B cell (primary cell): Measurements from ENCODE around the gene TBXA2R. TPM values are rescaled to one million over a fixed set of nuclear protein-coding genes. Genes with fewer than 3 reads are reported as not detected.
A peak's percentile ranks its signal among the peaks of the same experiment; 100 is the strongest.

Experiments used
- ATAC-seq: fragments of 200-7000 bp; cut with Tn5 transposase; one replicate; pipeline ENCODE4 v1.10.0; 2021; ENCODE audit warnings: low read depth, mild to moderate bottlenecking, moderate number of reproducible peaks, moderate library complexity
- CTCF ChIA-PET: fragments of 350-600 bp; sonication (Branson Sonifier 250); formaldehyde crosslinking; loops from one replicate; lab custom pipeline; 2021; ENCODE audit warnings: antibody characterized with exemption, inconsistent platforms; lab: Charles Lee
- POLR2A ChIA-PET: fragments of 350-600 bp; sonication (Branson Sonifier 250); formaldehyde crosslinking; loops from one replicate; lab custom pipeline; 2021; ENCODE audit warnings: antibody characterized with exemption; lab: Charles Lee
- DNase-seq: peaks from one replicate; pipeline ENCODE4 v3.0.0; 2013
- H2AFZ ChIP-seq: 2 replicates; pipeline ENCODE4 v1.6.1; 2012; ENCODE audit warnings: mild to moderate bottlenecking, low read depth, low read length; ENCODE audit not compliant: insufficient read depth, poor library complexity, severe bottlenecking
- H3K27ac ChIP-seq, 2 donors: 1 replicate in 1 of 2; 2 replicates in 1 of 2; pipeline ENCODE4 v1.5.1; 2012 to 2013; ENCODE audit warnings: low read length in 2 of 2, mild to moderate bottlenecking in 2 of 2, moderate library complexity in 1 of 2
- H3K27me3 ChIP-seq, 4 experiments: fragments of 200-600 bp in 1 of 4; sonication (generic) in 1 of 4; replicated peaks in 1 of 4; 1 replicate in 2 of 4; 2 replicates in 2 of 4; pipeline versions ENCODE4 v1.6.1 to v1.7.0; 2013 to 2016; ENCODE audit warnings: low read length in 3 of 4, mild to moderate bottlenecking in 2 of 4, mixed read lengths in 1 of 4, moderate library complexity in 1 of 4; ENCODE audit not compliant: insufficient read depth in 4 of 4, control insufficient read depth in 3 of 4; ENCODE audit errors: control extremely low read depth in 1 of 4
- H3K36me3 ChIP-seq, 2 experiments: replicated peaks in 1 of 2; 1 replicate in 1 of 2; 2 replicates in 1 of 2; pipeline versions ENCODE4 v1.6.1 to v1.7.1; 2013; ENCODE audit warnings: low read length in 1 of 2; ENCODE audit not compliant: insufficient read depth in 2 of 2, control insufficient read depth in 1 of 2; ENCODE audit errors: control extremely low read depth in 1 of 2, extremely low read depth in 1 of 2
- H3K4me1 ChIP-seq, 2 donors: fragments of 200-600 bp in 1 of 2; sonication (generic) in 1 of 2; 1 replicate in 1 of 2; 2 replicates in 1 of 2; pipeline versions ENCODE4 v1.5.1 to v1.6.1; 2013 to 2017; ENCODE audit warnings: low read length in 2 of 2; ENCODE audit not compliant: control insufficient read depth in 2 of 2, insufficient read depth in 2 of 2
- H3K4me2 ChIP-seq: replicated peaks from 2 replicates; pipeline ENCODE3; 2012; ENCODE audit warnings: mild to moderate bottlenecking, low read depth, low read length; ENCODE audit not compliant: poor library complexity, severe bottlenecking
- H3K4me3 ChIP-seq, 5 experiments: fragments of 200-600 bp in 1 of 5; sonication (generic) in 1 of 5; 1 replicate in 3 of 5; 2 replicates in 2 of 5; pipeline versions ENCODE4 v1.5.1 to v1.7.0; 2011 to 2016; ENCODE audit warnings: low read length in 4 of 5, mild to moderate bottlenecking in 4 of 5, low read depth in 2 of 5, control low read depth in 1 of 5, moderate library complexity in 1 of 5; ENCODE audit not compliant: insufficient read depth in 1 of 5; ENCODE audit errors: control extremely low read depth in 1 of 5, extremely low read depth in 1 of 5
- H3K79me2 ChIP-seq: fragments of 200-600 bp; sonication (generic); one replicate; pipeline ENCODE4 v1.6.0; 2016; ENCODE audit warnings: low read length; ENCODE audit not compliant: control insufficient read depth, insufficient read depth
- H3K9ac ChIP-seq: fragments of 200-600 bp; sonication (generic); 2 replicates; pipeline ENCODE4 v1.6.1; 2017; ENCODE audit warnings: mild to moderate bottlenecking, low read length, moderate library complexity
- H3K9me3 ChIP-seq, 3 donors: one replicate each; pipeline versions ENCODE4 v1.6.1 to v1.7.1; 2013; ENCODE audit warnings: low read length in 2 of 3; ENCODE audit not compliant: control insufficient read depth in 2 of 3, insufficient read depth in 1 of 3; ENCODE audit errors: control extremely low read depth in 1 of 3
- H4K20me1 ChIP-seq: 2 replicates; pipeline ENCODE4 v1.6.0; 2012; ENCODE audit warnings: mild to moderate bottlenecking, low read length; ENCODE audit not compliant: insufficient read depth, control insufficient read depth, poor library complexity, severe bottlenecking
- H3K27ac Mint-ChIP-seq: one replicate; pipeline ENCODE4 v1.8.0; 2021; ENCODE audit warnings: mixed read lengths
- H3K27me3 Mint-ChIP-seq: one replicate; pipeline ENCODE4 v1.8.0; 2021; ENCODE audit warnings: mixed read lengths
- H3K4me1 Mint-ChIP-seq: one replicate; pipeline ENCODE4 v1.8.0; 2021; ENCODE audit warnings: mixed read lengths
- H3K4me3 Mint-ChIP-seq: one replicate; pipeline ENCODE4 v1.8.0; 2021; ENCODE audit warnings: mixed read lengths
- H3K9me3 Mint-ChIP-seq: one replicate; pipeline ENCODE4 v1.8.0; 2022; ENCODE audit warnings: mixed read lengths; ENCODE audit not compliant: insufficient read depth
- CTCF ChIP-seq: fragments of 200-600 bp; IDR thresholded peaks from one replicate; pipeline ENCODE4 v1.8.0; 2022; ENCODE audit warnings: antibody characterized with exemption, mild to moderate bottlenecking
- EZH2 ChIP-seq: IDR thresholded peaks from 2 replicates; pipeline ENCODE4 v1.6.1; 2012; ENCODE audit warnings: borderline replicate concordance, low read depth, mild to moderate bottlenecking, moderate library complexity, low read length; ENCODE audit not compliant: insufficient read depth, poor library complexity, severe bottlenecking
- WGBS: methylation state at CpG from one replicate; pipeline ENCODE4 v1.1.5; 2013; ENCODE audit warnings: missing lambda C conversion rate; ENCODE audit not compliant: insufficient coverage; 5-methylcytosine and 5-hydroxymethylcytosine counted together
- intact Hi-C: fragments of 100-400 bp; cut with micrococcal nuclease; formaldehyde crosslinking; loops from one replicate; pipeline ENCODE4 v1.10.0; 2022
- polyA plus RNA-seq: library from polyadenylated mRNA; depleted of rRNA; stranded (reverse); fragments of >200 nt; gene quantifications from 2 replicates; pipeline ENCODE4 v1.2.3, GENCODE V29; 2012
- total RNA-seq, 2 donors: library from RNA; stranded (reverse); fragments of 120-200 nt in 1 of 2; gene quantifications; 1 replicate in 1 of 2; 2 replicates in 1 of 2; pipeline versions ENCODE4 v1.2.3 to v1.2.4, GENCODE V29; 2013 to 2022

TBXA2R gene
- total and polyA plus RNA-seq, 2 donors (not counting 1 experiment from before 2014, with no cell fraction given): 3.9 to 7.9 TPM

GRCh38 chr19:3608750-3609322 lies 2.2 kb upstream of the TBXA2R start:
- no peak overlapping the region for H3K27ac ChIP-seq
- H3K79me2 ChIP-seq: peaks cover 7% of the 10 kb centered on the region
- H3K4me2 ChIP-seq: peak overlapping the region; percentile 25
- no peak for ATAC-seq
- no peak for DNase-seq
- TF ChIP-seq CTCF: no peak
- TF ChIP-seq EZH2: no peak
- POLR2A ChIA-PET: no interaction called here
- WGBS: 9% methylated on average over 15 of the region's 21 CpGs
- no peak overlapping the region for H3K9ac ChIP-seq
- CTCF ChIA-PET: interaction anchor here (0.6 to 1.9 kb wide), 6 partner anchors 10 to 154 kb away, joined by 3 to 9 read pairs (median 5); partner anchors contain the start of genes MFSD12 and MRPL54
- no peak overlapping the region for H2AFZ ChIP-seq
- H3K9me3 ChIP-seq: peaks cover 0 to 23% (median 0%) of the 10 kb centered on the region in 3 donors
- peaks cover 0 to 15% of the 10 kb centered on the region in 2 experiments for H3K36me3 ChIP-seq
- no peak overlapping the region for H3K4me3 ChIP-seq
- intact Hi-C loops: loop anchor here (5.0 kb wide), 1 partner anchor 52 kb away; the partner anchor contains the start of gene MFSD12
- H3K4me1 ChIP-seq: peaks cover 36 to 49% of the 10 kb centered on the region in 2 donors
- peaks cover 21% of the 10 kb centered on the region for H3K4me1 Mint-ChIP-seq
- no peaks in the 10 kb centered on the region for H3K9me3 Mint-ChIP-seq
- peaks cover 0 to 4% (median 0%) of the 10 kb centered on the region in 4 experiments for H3K27me3 ChIP-seq
- H4K20me1 ChIP-seq: no peaks in the 10 kb centered on the region
- no peak overlapping the region for H3K27ac Mint-ChIP-seq
- no peak overlapping the region for H3K4me3 Mint-ChIP-seq
- no peaks in the 10 kb centered on the region for H3K27me3 Mint-ChIP-seq

GRCh38 chr19:3608079-3608641 lies 1.5 kb upstream of the TBXA2R start:
- Histone ChIP-seq H3K4me3 (no peak overlapping the region), H3K36me3 (peaks cover 0 to 15% of the 10 kb centered on the region in 2 experiments), H2AFZ (no peak overlapping the region), H3K27ac (no peak overlapping the region), H3K27me3 (peaks cover 0 to 4% (median 0%) of the 10 kb centered on the region in 4 experiments), H3K4me1 (peaks cover 36 to 49% of the 10 kb centered on the region in 2 donors), H3K79me2 (peaks cover 7% of the 10 kb centered on the region), H4K20me1 (no peaks in the 10 kb centered on the region), H3K9me3 (peaks cover 0 to 23% (median 0%) of the 10 kb centered on the region in 3 donors), H3K4me2 (peak overlapping the region; percentile 97), H3K9ac (no peak overlapping the region)
- Mint-ChIP-seq H3K4me3 (peak overlapping the region; percentile 60), H3K4me1 (peaks cover 21% of the 10 kb centered on the region), H3K27me3 (no peaks in the 10 kb centered on the region), H3K27ac (peak overlapping the region; percentile 22), H3K9me3 (no peaks in the 10 kb centered on the region)
- TF ChIP-seq CTCF (no peak), EZH2 (no peak)
- intact Hi-C loops: loop anchor here (5.0 kb wide), 1 partner anchor 51 kb away; the partner anchor contains the start of gene MFSD12
- DNase-seq (no peak), ATAC-seq (no peak)
- POLR2A ChIA-PET: no interaction called here
- CTCF ChIA-PET: interaction anchor here (0.7 to 1.9 kb wide), 5 partner anchors 11 to 155 kb away, joined by 3 to 9 read pairs (median 5); partner anchors contain the start of genes MFSD12 and MRPL54
- WGBS: 10% methylated on average over 3 of the region's 3 CpGs
